GM12891 (cell line): ENCODE measurements around the gene LRRC10B.

ENCODE experiments used
- PAX5 ChIP-seq: IDR thresholded peaks from 2 replicates; pipeline ENCODE4 v1.6.1; 2011; ENCODE audit warnings: low read length, moderate library complexity, mild to moderate bottlenecking; ENCODE audit not compliant: insufficient read depth, severe bottlenecking
- POLR2A ChIP-seq: IDR thresholded peaks from 2 replicates; pipeline ENCODE4 v1.6.1; 2011; ENCODE audit warnings: low read depth, low read length, control low read depth
- POLR2AphosphoS5 ChIP-seq: IDR thresholded peaks from 2 replicates; pipeline ENCODE4 v1.6.1; 2011; ENCODE audit warnings: low read depth, low read length, control low read depth
- POU2F2 ChIP-seq: IDR thresholded peaks from 2 replicates; pipeline ENCODE4 v1.6.1; 2011; ENCODE audit warnings: low read depth, mild to moderate bottlenecking, control low read depth, low read length, moderate library complexity
- SPI1 ChIP-seq: IDR thresholded peaks from 2 replicates; pipeline ENCODE4 v1.6.1; 2011; ENCODE audit warnings: low read depth, low read length, control low read depth
- TAF1 ChIP-seq: IDR thresholded peaks from 2 replicates; pipeline ENCODE4 v1.6.1; 2011; ENCODE audit warnings: low read depth, low read length, control low read depth

GRCh38 chr11:61486779-61487178, 21.8 kb upstream of the LRRC10B start:
- TF ChIP-seq POLR2A (no peak), POU2F2 (no peak), TAF1 (no peak), PAX5 (no peak), POLR2AphosphoS5 (no peak), SPI1 (no peak)
